ENCODE results near the gene TAS1R2. TPM values are rescaled to one million over a fixed set of nuclear protein-coding genes. Genes with fewer than 3 reads are reported as not detected.

Gene TAS1R2
- total RNA-seq, 1 experiment from 2014 or later: not detected

DNA sequence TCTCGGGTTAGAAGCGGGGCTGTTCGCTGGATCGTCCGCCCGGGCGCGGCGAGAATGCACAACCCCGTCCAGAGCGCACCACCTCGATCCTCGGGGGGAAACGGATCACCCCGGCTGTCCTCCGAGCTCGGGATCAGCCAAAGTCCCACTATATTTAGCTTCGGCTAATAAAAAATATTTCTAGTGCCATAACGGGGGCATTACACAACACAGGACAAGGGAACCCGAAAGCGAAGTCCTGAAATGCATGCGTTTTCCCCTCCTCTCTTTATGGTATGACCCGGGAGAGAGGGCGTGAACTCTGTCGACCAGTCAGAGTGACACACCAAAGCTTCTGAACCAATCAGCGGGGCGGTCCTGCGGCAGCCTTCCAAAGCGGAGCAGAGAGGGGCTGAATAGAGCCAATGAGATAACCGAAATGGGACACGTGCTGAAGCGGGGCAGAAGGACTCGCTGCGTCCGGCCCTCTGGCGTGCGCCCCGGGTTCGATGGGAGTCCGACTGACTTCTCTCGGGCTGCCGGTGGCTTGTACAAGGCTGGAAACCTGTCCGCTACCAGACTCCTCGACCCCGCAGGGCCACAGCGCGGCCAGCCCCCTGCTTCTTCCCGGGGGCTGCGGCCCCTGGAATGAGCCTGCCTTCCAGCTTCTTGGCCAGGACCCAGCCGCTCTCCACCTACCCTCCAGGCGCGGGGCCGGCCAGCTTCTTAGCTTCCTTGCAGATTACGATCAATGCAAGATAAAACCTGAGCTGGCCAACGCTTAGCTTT, 43.2 kb upstream of the TAS1R2 start, which contains the start of gene ALDH4A1:
ALDH4A1 (minus strand) TSS at position 33 of the 768 bp plus-strand sequence; CDS start at position 1, 32 bp downstream.
- Mint-ChIP-seq H3K4me3 (peak within 1 kb of the TSS; percentile 95 to 99), H3K4me1 (peaks cover 15 to 21% of the 10 kb centered on the region in 2 experiments), H3K36me3 (ENCODE audit: insufficient read depth in 1 of 3, low read depth in 3 of 3) (no peaks in the 10 kb centered on the region; a peak in 4 of 7 replicates), H3K27ac (peak within 1 kb of the TSS; percentile 100), H3K27me3 (ENCODE audit: low read depth) (peaks cover 8% of the 10 kb centered on the region), H3K9me3 (no peaks in the 10 kb centered on the region)
- Histone ChIP-seq H3K79me1 (ENCODE audit: insufficient read depth, low read depth, low read length, poor library complexity, severe bottlenecking) (no peaks in the 10 kb centered on the region), H3K23ac (ENCODE audit: insufficient read length, low read depth, low read length) (no peak within 1 kb of the TSS), H3K79me2 (ENCODE audit: insufficient read depth, low read length) (no peaks in the 10 kb centered on the region), H3K27me3 (ENCODE audit: insufficient read depth, low read length) (no peaks in the 10 kb centered on the region), H3K4ac (ENCODE audit: low read depth, low read length) (no peak within 1 kb of the TSS), H2AK5ac (ENCODE audit: insufficient read length, low read length) (no peak within 1 kb of the TSS), H2BK15ac (ENCODE audit: low read depth, low read length) (no peak within 1 kb of the TSS), H4K8ac (replicated peaks; ENCODE audit: insufficient read length, low read depth, low read length) (no peak within 1 kb of the TSS), H3T11ph (ENCODE audit: low read length) (no peak within 1 kb of the TSS), H3K18ac (ENCODE audit: insufficient read length, low read depth, low read length) (peak within 1 kb of the TSS; percentile 94), H2BK20ac (ENCODE audit: low read depth, low read length, poor library complexity, severe bottlenecking) (no peak within 1 kb of the TSS), H2BK5ac (ENCODE audit: insufficient read length, low read length) (no peak within 1 kb of the TSS), H3K56ac (ENCODE audit: insufficient read length, low read depth, low read length) (no peak within 1 kb of the TSS), H3K27ac (ENCODE audit: insufficient read length, low read depth, low read length) (no peak within 1 kb of the TSS), H3K4me1 (ENCODE audit: insufficient read depth, low read length) (no peaks in the 10 kb centered on the region), H3K9ac (ENCODE audit: extremely low read depth, insufficient read length, low read length) (peak within 1 kb of the TSS; percentile 83), H2BK12ac (ENCODE audit: insufficient read length, low read depth, low read length) (no peak within 1 kb of the TSS), H4K91ac (ENCODE audit: insufficient read length, low read depth, low read length) (no peak within 1 kb of the TSS), H4K20me1 (ENCODE audit: control insufficient read depth, insufficient read depth, insufficient read length) (no peaks in the 10 kb centered on the region), H4K5ac (ENCODE audit: insufficient read length, low read depth, low read length) (no peak within 1 kb of the TSS), H2BK120ac (ENCODE audit: low read depth, low read length, poor library complexity, severe bottlenecking) (no peak within 1 kb of the TSS), H3K4me2 (ENCODE audit: insufficient read depth, insufficient read length, low read length) (peak within 1 kb of the TSS; percentile 61), H3K23me2 (ENCODE audit: insufficient read length, low read depth, low read length, poor library complexity, severe bottlenecking) (peaks cover 4% of the 10 kb centered on the region), H3K9me3 (ENCODE audit: control insufficient read depth, low read depth, low read length) (no peaks in the 10 kb centered on the region), H2AFZ (ENCODE audit: low read length) (no peak within 1 kb of the TSS), H3K14ac (ENCODE audit: insufficient read depth, low read length) (peak within 1 kb of the TSS; percentile 87; the same call in 1 of the 2 replicates)
- no CpG with 5 or more reads among the region's 55 CpGs for WGBS (ENCODE audit: extremely low coverage, insufficient read length, low lambda C conversion rate)
- DNase-seq: peak; percentile 99
- TF ChIP-seq, protein P1, sequence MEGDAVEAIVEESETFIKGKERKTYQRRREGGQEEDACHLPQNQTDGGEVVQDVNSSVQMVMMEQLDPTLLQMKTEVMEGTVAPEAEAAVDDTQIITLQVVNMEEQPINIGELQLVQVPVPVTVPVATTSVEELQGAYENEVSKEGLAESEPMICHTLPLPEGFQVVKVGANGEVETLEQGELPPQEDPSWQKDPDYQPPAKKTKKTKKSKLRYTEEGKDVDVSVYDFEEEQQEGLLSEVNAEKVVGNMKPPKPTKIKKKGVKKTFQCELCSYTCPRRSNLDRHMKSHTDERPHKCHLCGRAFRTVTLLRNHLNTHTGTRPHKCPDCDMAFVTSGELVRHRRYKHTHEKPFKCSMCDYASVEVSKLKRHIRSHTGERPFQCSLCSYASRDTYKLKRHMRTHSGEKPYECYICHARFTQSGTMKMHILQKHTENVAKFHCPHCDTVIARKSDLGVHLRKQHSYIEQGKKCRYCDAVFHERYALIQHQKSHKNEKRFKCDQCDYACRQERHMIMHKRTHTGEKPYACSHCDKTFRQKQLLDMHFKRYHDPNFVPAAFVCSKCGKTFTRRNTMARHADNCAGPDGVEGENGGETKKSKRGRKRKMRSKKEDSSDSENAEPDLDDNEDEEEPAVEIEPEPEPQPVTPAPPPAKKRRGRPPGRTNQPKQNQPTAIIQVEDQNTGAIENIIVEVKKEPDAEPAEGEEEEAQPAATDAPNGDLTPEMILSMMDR (conservative IDR thresholded peaks at IDR 0.05): 0 out of 3 replicates have a peak, but pooled peaks have one; percentile 8

Measured in H9 (cell line).